Measurements from ENCODE around the gene IWS1. TPM values are rescaled to one million over a fixed set of nuclear protein-coding genes. Genes with fewer than 3 reads are reported as not detected.

The IWS1 gene
- total and polyA plus RNA-seq, 12 donors = 37.4 to 64.8 (median 46.4) TPM

GRCh38 chr2:127506510-127506909, 19.8 kb downstream of the IWS1 start:
- TF ChIP-seq CTCF (IDR thresholded peaks at IDR 0.05) = no peak
- no peak overlapping the region for H3K4me3 ChIP-seq
- H3K27ac ChIP-seq = peak overlapping the region in 1 of 10 donors; percentile 71
- H3K4me1 ChIP-seq = peaks cover 5 to 53% (median 33%) of the 10 kb centered on the region in 9 donors
- no peaks in the 10 kb centered on the region for H3K9me3 ChIP-seq
- intact Hi-C loops (cut with DNase I) = no loop called here
- ATAC-seq (no peak), DNase-seq (no peak)
- peaks cover 0 to 45% (median 39%) of the 10 kb centered on the region in 9 donors for H3K36me3 ChIP-seq
- H3K27me3 ChIP-seq = no peaks in the 10 kb centered on the region
- WGBS, 2 donors = 78 to 79% methylated on average over 1 of the region's 1 CpG

GRCh38 chr2:127504552-127505430, 21.5 kb downstream of the IWS1 start:
- Histone ChIP-seq H3K9me3 (no peaks in the 10 kb centered on the region), H3K4me1 (peaks cover 5 to 45% (median 30%) of the 10 kb centered on the region in 9 donors), H3K4me3 (no peak overlapping the region), H3K27ac (no peak overlapping the region), H3K36me3 (peaks cover 0 to 62% (median 55%) of the 10 kb centered on the region in 9 donors), H3K27me3 (no peaks in the 10 kb centered on the region)
- no peak for ATAC-seq
- no peak for TF ChIP-seq CTCF (IDR thresholded peaks at IDR 0.05)
- 92 to 94% methylated on average over 11 of the region's 11 CpGs for WGBS, 2 donors
- intact Hi-C loops (cut with DNase I) = no loop called here
- no peak for DNase-seq

- Histone ChIP-seq H3K4me3 (no peak overlapping the region), H3K9me3 (no peaks in the 10 kb centered on the region), H3K4me1 (peaks cover 5 to 32% (median 20%) of the 10 kb centered on the region in 9 donors), H3K27me3 (no peaks in the 10 kb centered on the region), H3K27ac (no peak overlapping the region), H3K36me3 (peaks cover 0 to 75% (median 66%) of the 10 kb centered on the region in 9 donors)
- no peak for TF ChIP-seq CTCF (IDR thresholded peaks at IDR 0.05)
- intact Hi-C loops (cut with DNase I) = no loop called here
- no peak for ATAC-seq
- no peak for DNase-seq
- WGBS, 2 donors = 97 to 99% methylated on average over 2 of the region's 2 CpGs
Measured at GRCh38 chr2:127503491-127503890, 22.8 kb downstream of the IWS1 start.

- Histone ChIP-seq H3K9me3 (no peaks in the 10 kb centered on the region), H3K4me3 (no peak overlapping the region), H3K4me1 (no peaks in the 10 kb centered on the region), H3K27me3 (no peaks in the 10 kb centered on the region), H3K36me3 (peaks cover 0 to 100% (median 76%) of the 10 kb centered on the region in 9 donors), H3K27ac (no peak overlapping the region)
- no peak for TF ChIP-seq CTCF (IDR thresholded peaks at IDR 0.05)
- intact Hi-C loops (cut with DNase I) = no loop called here
- ATAC-seq (no peak), DNase-seq (no peak)
- 90 to 92% methylated on average over 2 of the region's 2 CpGs for WGBS, 2 donors
Measured at GRCh38 chr2:127498386-127498785, 27.9 kb downstream of the IWS1 start.

Data from heart right ventricle (tissue), 16 donors.